HG03457 (cell line): Measurements from ENCODE around the gene DGKG.

Experiments
- ATAC-seq: cut with Tn5 transposase; IDR thresholded peaks from one replicate; pipeline ENCODE4 v1.9.1; 2021; ENCODE audit warnings: moderate number of reproducible peaks; ENCODE audit not compliant: unreplicated experiment

DGKG gene

GRCh38 chr3:186151077-186151971, 210.7 kb downstream of the DGKG start:
- no peak for ATAC-seq

DNA sequence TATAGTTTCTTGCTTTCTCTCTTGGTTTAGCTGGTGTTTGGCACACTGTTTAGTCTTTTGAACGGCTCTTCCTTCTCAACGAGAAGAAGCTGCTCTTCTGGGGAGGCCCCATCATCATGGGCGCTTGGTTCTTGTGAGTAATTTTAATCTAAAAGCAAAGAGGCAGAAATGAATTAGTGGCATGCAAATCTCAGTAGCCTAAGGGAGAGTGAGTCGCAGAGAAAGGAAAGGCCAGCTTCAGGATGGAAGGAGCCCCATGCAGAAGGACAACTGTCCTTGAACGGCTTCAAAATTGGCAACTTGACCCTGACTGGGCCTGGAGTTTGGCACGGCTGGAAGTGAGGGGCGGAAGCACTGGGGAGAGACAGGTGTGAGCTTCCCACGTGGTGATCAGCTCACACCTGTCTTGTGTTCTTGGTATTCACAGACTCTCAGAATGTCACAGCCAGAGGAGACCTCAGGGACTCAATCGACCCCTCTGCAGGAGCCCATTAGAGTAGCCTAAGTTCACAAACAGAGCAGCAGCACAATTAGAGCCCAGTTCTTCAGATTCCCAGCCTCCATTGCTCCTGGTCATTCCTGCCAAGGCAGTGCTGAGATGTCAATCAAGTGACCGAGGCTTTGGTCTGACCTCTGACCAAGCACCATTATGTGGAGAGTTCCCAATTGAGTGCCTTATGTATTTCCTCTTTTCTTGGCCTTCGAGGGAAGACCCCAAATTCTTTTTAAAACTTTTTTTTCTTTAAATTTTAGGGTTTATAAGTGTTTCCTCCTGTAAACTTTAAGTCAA, 211.8 kb downstream of the DGKG start:
- no peak for ATAC-seq

DNA sequence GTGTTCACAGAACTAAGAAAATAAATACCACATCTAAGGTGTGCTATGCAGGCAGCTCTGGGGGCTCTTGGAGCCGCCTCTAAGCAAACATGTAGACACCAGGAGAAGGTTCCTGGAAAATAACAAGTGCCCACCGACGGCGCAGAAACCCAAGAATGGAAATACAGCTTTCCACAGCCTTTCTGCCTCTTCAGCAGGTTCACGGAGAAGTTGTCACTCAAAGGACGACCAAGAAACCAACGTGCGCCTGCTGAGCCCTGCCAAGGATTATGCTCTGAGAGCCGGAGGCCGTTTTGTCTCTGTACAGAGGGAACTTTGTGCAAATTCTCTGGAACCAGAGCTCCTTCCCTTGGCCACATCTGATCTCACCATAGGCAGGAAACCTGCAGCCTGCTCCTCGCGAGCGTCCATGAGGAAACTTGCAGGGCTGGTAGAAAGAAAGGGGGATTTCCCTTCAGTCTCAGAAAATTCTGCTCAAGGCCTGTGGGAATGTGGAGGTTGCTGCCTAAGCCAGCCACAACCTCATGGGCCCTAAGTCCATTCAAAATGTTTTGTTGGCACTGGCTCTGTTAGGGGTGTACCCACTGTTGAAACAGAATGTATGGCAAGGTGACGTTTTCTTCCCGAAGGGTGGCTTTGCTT, 212.6 kb downstream of the DGKG start:
- no peak for ATAC-seq

- no peak for ATAC-seq
Measured at GRCh38 chr3:186144257-186144656, 217.8 kb downstream of the DGKG start.

GRCh38 chr3:186143250-186143649, 218.8 kb downstream of the DGKG start:
- no peak for ATAC-seq

- no peak for ATAC-seq
Measured at GRCh38 chr3:186142393-186142932, 219.6 kb downstream of the DGKG start.

DNA sequence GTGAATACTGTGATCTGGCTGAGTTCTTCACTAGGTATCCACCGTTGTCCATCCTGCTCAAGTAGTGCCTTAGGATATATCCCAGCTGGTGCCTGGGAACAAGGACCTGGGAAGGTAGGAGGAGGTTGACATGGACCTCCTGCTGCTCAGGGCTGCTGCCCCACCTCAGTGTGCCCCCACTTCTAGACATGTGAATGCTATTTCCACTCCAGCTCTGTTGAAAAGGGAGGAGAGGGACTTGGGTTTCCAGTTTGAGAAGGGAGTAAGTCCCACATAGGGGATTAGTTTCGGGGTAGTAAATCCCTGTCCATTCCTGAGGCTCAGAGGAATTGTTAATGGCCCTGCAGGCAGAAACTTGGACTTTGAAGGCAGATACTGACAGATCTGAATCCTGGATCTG, 220.2 kb downstream of the DGKG start:
- no peak for ATAC-seq

GRCh38 chr3:186138272-186138981, 223.6 kb downstream of the DGKG start:
- no peak for ATAC-seq

- no peak for ATAC-seq
Measured at GRCh38 chr3:186137051-186137685, 224.9 kb downstream of the DGKG start.

DNA sequence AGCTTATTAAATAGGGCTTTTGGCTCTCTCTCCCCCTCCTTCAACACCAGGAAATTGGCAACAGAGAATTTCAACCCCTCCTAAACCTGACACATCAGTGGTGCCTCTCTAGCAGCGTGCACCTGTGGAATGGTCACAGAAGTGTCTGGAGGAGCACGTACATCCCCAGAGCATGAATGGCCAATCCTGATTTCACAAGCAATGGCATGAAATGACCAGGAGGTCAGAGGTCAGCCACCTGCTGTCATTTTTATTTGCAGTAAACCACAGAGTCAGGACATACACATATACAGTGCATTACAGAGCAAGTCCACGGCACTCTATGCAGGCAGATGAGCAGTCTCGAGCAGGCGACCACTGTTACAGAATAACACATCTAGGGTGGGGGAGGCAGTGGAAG, 228.1 kb downstream of the DGKG start:
- no peak for ATAC-seq

DNA sequence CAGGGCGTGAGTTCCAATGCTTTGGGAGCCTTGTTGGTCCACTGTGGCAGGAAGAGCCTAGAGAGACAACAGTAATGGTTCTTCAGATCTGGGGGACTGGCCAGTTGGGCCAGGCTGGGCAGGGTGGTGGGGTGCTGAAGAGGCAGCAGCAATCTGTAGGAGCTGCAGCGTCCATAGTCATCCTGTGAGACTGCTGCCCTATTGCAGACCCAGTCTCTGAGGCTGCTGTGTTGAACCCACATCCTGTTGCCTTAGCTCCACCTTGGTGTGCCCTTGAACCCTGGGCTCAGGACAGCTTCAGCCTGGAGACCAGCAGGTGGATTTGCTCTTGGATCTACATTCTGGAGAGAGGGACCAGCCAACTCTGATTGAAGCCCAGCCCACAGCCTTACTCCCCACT, 229.5 kb downstream of the DGKG start:
- no peak for ATAC-seq

DNA sequence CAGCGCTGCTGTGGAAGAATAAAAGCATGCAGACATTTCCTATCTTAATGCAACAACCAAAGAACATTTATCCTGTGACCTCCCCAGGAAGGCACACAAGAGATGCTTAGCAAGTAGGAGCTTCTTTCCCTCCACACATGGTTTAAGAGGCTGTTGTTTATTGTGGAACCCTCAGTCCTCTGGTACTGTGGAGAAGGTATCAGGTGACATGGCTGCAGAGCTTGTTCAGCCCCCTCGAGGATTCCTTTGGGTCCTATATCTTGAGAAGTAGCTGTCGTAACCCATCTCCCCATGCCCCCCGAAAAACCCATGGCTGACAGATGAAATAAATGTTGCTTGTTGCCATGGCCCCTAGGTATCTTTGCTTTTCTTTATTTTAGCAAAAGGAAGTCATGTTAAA, 232.8 kb downstream of the DGKG start:
- no peak for ATAC-seq

DNA sequence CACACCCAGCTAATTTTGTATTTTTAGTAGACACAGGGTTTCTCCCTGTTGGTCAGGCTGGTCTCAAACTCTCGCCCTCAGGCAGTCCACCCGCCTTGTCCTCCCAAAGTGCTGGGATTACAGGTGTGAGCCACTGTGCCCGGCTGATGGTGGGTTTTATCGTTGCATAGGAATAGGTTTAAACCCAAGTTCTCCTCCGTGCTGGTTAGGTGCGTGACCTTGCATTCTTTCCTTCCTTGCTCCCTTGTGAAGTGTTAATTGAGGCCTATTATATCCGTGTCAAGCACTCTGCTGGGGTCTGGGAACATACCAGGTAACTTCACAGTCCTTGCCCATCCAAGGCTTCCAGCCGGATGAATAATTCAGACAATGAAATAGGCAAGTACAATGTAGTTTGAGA, 233.9 kb downstream of the DGKG start:
- ATAC-seq, result no peak

- no peak for ATAC-seq
Measured at GRCh38 chr3:186127463-186127862, 234.6 kb downstream of the DGKG start.

DNA sequence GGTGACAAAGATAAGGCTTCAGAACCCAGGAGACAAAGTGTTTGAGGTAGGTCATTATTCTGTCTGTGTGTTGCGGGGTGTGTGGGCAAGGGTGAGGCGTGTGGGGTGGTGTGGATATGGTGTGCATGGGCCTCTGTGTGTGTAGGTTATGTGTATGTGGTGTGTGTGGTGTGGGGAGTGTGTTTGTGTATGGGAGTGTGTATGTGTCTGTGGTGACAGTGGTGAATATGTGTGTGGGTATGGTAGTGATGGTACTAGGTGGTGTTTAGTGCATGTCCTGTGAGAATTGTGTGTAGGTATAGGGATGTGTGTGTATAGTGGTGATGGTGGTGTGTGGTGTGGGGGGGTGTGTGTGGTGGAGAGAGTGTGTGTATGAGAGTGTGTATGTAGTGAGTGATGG, 236.9 kb downstream of the DGKG start:
- no peak for ATAC-seq

DNA sequence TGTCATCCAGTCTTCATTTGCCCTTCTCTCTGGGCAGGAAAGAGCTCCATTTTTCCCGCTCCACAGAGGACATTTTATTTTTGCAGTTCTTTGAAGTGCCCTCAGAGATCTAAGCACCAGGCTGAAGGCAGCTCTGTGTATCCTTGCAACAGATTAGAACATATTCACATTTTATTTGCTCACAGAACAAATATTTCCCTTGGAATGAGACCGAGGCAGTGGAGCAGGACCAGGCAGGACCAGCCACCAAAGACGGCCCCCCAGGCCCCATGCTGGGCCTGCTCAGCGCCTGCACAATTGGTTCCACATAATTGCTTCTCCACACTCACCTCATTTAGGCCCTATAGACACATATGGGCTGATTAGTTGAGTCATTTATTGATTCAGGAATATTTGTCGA, 237.4 kb downstream of the DGKG start:
- no peak for ATAC-seq

DNA sequence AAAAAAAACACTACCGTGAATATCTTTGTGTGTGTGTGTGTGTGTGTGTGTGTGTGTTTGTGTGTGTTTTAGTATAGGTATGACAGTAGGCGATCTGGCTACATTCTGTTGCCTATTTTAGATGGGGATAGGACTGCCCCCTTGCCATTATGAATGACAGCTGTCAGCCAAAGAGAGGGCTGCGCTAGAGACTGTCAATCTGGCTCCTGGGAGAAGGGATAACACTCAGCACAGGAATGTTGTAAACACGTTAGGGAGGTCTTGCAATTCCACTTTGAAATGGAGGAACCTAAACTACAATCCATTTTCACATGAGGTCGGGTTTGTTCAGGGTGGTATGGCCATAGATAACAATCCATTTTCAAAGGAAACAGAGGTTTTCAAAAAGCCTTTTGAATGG, 239.0 kb downstream of the DGKG start:
- no peak for ATAC-seq

- ATAC-seq, result no peak
Measured at GRCh38 chr3:186121968-186122367, 240.1 kb downstream of the DGKG start.

DNA sequence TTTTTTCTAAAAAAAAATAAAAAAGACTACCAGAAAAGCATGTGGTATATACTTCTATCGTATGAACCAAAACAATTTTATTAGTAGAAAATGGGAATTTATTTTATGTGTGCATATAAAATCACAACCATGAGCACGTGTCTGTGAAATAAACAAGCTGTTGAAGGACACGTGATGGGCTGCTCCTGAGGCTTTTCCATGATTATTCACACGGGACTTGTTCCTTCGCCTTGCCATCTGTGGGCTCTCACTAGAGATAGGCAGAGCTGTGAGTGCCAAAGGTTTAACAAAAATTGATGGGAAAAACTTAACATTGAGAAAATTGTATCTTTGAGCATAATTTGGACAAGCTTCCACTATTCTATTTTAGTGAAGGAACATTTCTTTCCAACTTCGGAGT, 240.8 kb downstream of the DGKG start:
- no peak for ATAC-seq

DNA sequence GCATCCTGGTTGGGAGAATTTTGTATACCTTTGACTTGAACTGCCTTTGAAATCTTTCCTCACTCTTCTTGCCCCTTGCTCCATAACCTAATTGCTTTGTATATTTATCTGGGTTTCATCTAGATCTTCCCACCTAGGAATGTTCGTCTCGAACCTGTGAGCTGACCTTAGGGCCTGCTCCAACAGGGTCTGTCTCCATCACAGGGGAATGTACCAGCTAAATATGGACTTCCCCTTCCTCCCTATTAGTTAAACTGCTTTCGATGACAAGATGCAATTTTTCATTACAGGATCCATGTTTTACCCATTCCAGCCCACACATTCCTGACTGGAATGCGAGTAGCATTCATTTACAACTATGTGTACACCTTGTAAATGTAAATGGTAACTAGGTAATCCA, 242.5 kb downstream of the DGKG start:
- ATAC-seq, result no peak
